Liver (tissue), 3 donors: ENCODE data around the gene EXOC4.

Experiments used
- ATF3 ChIP-seq: IDR thresholded peaks from 2 replicates; pipeline ENCODE4 v1.6.1; 2016; ENCODE audit warnings: antibody characterized with exemption
- CTCF ChIP-seq: fragments of 150-350 bp; IDR thresholded peaks from 2 replicates; pipeline ENCODE4 v1.5.1; 2017; ENCODE audit warnings: improper control_type of control experiment, low read depth, low read length; ENCODE audit not compliant: missing input control
- TF ChIP-seq, protein P1 (sequence below): IDR thresholded peaks from 2 replicates; pipeline ENCODE4 v1.6.1; 2016; ENCODE audit warnings: antibody characterized with exemption, mild to moderate bottlenecking
- donor health status: healthy.
- donor health status: healthy.

- TF ChIP-seq CTCF (no peak), ATF3 (no peak)
- TF ChIP-seq, protein P1, sequence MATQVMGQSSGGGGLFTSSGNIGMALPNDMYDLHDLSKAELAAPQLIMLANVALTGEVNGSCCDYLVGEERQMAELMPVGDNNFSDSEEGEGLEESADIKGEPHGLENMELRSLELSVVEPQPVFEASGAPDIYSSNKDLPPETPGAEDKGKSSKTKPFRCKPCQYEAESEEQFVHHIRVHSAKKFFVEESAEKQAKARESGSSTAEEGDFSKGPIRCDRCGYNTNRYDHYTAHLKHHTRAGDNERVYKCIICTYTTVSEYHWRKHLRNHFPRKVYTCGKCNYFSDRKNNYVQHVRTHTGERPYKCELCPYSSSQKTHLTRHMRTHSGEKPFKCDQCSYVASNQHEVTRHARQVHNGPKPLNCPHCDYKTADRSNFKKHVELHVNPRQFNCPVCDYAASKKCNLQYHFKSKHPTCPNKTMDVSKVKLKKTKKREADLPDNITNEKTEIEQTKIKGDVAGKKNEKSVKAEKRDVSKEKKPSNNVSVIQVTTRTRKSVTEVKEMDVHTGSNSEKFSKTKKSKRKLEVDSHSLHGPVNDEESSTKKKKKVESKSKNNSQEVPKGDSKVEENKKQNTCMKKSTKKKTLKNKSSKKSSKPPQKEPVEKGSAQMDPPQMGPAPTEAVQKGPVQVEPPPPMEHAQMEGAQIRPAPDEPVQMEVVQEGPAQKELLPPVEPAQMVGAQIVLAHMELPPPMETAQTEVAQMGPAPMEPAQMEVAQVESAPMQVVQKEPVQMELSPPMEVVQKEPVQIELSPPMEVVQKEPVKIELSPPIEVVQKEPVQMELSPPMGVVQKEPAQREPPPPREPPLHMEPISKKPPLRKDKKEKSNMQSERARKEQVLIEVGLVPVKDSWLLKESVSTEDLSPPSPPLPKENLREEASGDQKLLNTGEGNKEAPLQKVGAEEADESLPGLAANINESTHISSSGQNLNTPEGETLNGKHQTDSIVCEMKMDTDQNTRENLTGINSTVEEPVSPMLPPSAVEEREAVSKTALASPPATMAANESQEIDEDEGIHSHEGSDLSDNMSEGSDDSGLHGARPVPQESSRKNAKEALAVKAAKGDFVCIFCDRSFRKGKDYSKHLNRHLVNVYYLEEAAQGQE: no peak
These were observed 834.3 kb downstream of the EXOC4 start for GRCh38 chr7:134086998-134087735.
